ENCODE data around the gene DEFB113. TPM values are rescaled to one million over a fixed set of nuclear protein-coding genes. Genes with fewer than 3 reads are reported as not detected.

The DEFB113 gene
- not detected in 2 replicates for total RNA-seq

GRCh38 chr6:49969605-49970004, at the start of gene DEFB113:
Gene DEFB113, minus strand, starts transcription at chr6:49969625. Its CDS starts 0 bp downstream, at chr6:49969625.

GRCh38 chr6:49964064-49964463, 5.4 kb downstream of the DEFB113 start, which contains the start of gene DEFB114:
Gene DEFB114, minus strand, starts transcription at chr6:49964164. Its CDS starts 59 bp downstream, at chr6:49964105.

Other genes starting within 250 kb of the DEFB113 start
- gene CRISP3, start 225.2 kb downstream of the DEFB113 start, total RNA-seq = not detected in 2 replicates
- not detected in 2 replicates for gene PGK2, start 182.3 kb downstream of the DEFB113 start, total RNA-seq
- gene CRISP1, start 103.1 kb downstream of the DEFB113 start, total RNA-seq = not detected in 2 replicates
- gene DEFB114, start 5.5 kb downstream of the DEFB113 start, total RNA-seq = not detected in 2 replicates
- gene DEFB110, start 52.4 kb upstream of the DEFB113 start, total RNA-seq = not detected in 2 replicates
- not detected in 2 replicates for gene DEFB112, start 80.3 kb upstream of the DEFB113 start, total RNA-seq